GM21423 (cell line): Measurements from ENCODE around the gene MYRIP.
"Not testable (repeated sequence)": the region's sequence is repeated elsewhere in the genome, so short reads cannot be mapped to it uniquely, and the experiment has no call there.

ENCODE experiments used
- ATAC-seq: cut with Tn5 transposase; IDR thresholded peaks from one replicate; pipeline ENCODE4 v1.9.1; 2021; ENCODE audit warnings: mild to moderate bottlenecking, moderate library complexity; ENCODE audit not compliant: unreplicated experiment

MYRIP gene

GRCh38 chr3:40077139-40077538 is 267.7 kb downstream of the MYRIP start:
- ATAC-seq, result not testable (repeated sequence)

GRCh38 chr3:40077828-40078492 is 268.6 kb downstream of the MYRIP start:
- ATAC-seq, result not testable (repeated sequence)

- ATAC-seq, result no peak
Observed at GRCh38 chr3:40078590-40078989, 269.2 kb downstream of the MYRIP start.

- ATAC-seq, result no peak
Observed at GRCh38 chr3:40079203-40079846, 269.9 kb downstream of the MYRIP start.

- no peak for ATAC-seq
Observed at GRCh38 chr3:40079847-40080240, 270.4 kb downstream of the MYRIP start.

- ATAC-seq, result no peak
Observed at GRCh38 chr3:40083066-40083465, 273.7 kb downstream of the MYRIP start.

- ATAC-seq, result not testable (repeated sequence)
Observed at GRCh38 chr3:40084424-40084823, 275.0 kb downstream of the MYRIP start.

GRCh38 chr3:40086890-40087883 is 277.8 kb downstream of the MYRIP start:
- no peak for ATAC-seq

- ATAC-seq, result no peak
Observed at GRCh38 chr3:40088527-40089170, 279.2 kb downstream of the MYRIP start.

GRCh38 chr3:40096661-40097111 is 287.3 kb downstream of the MYRIP start:
- ATAC-seq, result no peak

GRCh38 chr3:40097131-40098117 is 288.0 kb downstream of the MYRIP start:
- ATAC-seq, result no peak

GRCh38 chr3:40098261-40098759 is 288.9 kb downstream of the MYRIP start:
- ATAC-seq, result no peak

- ATAC-seq, result no peak
Observed at GRCh38 chr3:40099871-40100270, 290.5 kb downstream of the MYRIP start.

- ATAC-seq, result no peak
Observed at GRCh38 chr3:40102182-40102581, 292.8 kb downstream of the MYRIP start.

- ATAC-seq, result no peak
Observed at GRCh38 chr3:40103829-40104228, 294.4 kb downstream of the MYRIP start.

- no peak for ATAC-seq
Observed at GRCh38 chr3:40104441-40104840, 295.0 kb downstream of the MYRIP start.

GRCh38 chr3:40108643-40109042 is 299.2 kb downstream of the MYRIP start:
- no peak for ATAC-seq

GRCh38 chr3:40109641-40110490 is 300.5 kb downstream of the MYRIP start:
- no peak for ATAC-seq
